ENCODE results near the gene CUX1.
A peak's percentile ranks its signal among the peaks of the same experiment; 100 is the strongest.

Gene CUX1

DNA sequence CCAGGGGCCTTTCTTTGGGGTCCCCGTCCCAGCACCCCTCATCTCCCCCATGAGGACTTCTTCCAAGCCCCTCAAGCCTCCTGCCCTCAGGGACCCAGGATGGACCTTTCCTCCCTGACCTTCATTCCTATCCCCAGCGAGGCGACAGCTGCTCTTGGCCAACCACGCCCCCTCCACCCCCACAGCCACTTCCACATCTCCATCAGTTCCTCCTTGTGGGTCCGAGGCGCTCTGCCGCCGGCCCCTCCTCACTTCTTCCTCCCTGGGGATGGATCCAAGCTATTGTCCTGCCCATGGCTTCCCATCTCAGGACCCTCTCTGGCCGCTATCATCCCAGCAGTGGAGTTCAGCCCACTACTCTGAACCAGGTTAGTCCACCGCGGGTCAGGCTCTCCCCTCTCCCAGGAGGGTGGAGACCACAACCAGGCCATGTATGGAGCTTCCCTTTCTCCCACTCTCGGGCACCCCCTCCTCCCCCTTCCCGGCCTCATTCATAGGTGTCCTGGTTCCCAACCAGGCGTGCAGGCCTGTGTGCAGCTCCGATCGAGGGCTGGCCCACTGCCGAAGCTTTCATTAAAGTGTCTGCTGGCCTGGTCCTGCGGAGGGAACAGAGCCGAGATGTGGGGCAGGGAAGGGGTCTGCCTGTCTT is 467.6 kb downstream of the CUX1 start:
- Histone ChIP-seq H3K4me1 (ENCODE audit: insufficient read depth, low read length) (peaks cover 32% of the 10 kb centered on the region), H3K9ac (ENCODE audit: low read depth, low read length) (no peak overlapping the region), H3K4me2 (ENCODE audit: insufficient read depth, low read length) (no peak overlapping the region), H3K36me3 (ENCODE audit: insufficient read depth, low read length) (no peaks in the 10 kb centered on the region), H3K9me3 (ENCODE audit: insufficient read depth, low read length, severe bottlenecking) (no peaks in the 10 kb centered on the region), H3K79me2 (ENCODE audit: insufficient read depth, low read length) (no peaks in the 10 kb centered on the region), H2AFZ (ENCODE audit: low read depth, low read length) (no peak overlapping the region), H3K4me3 (ENCODE audit: low read depth in 1 of 2, low read length in 2 of 2) (no peak overlapping the region), H3K27me3 (ENCODE audit: insufficient read depth, low read length, poor library complexity) (peaks cover 28% of the 10 kb centered on the region), H3K27ac (ENCODE audit: low read length) (no peak overlapping the region), H4K20me1 (ENCODE audit: insufficient read depth, low read length) (peaks cover 21% of the 10 kb centered on the region)
- TF ChIP-seq CTCF (IDR thresholded peaks at IDR 0.05; ENCODE audit: borderline replicate concordance, extremely low read depth, low read length, poor library complexity, severe bottlenecking) = no peak
- no peak for TF ChIP-seq EZH2 (IDR thresholded peaks at IDR 0.05; ENCODE audit: borderline replicate concordance, low read depth, low read length, severe bottlenecking)
- DNase-seq (no peak), ATAC-seq (ENCODE audit: insufficient read depth, low read depth) (no peak)

DNA sequence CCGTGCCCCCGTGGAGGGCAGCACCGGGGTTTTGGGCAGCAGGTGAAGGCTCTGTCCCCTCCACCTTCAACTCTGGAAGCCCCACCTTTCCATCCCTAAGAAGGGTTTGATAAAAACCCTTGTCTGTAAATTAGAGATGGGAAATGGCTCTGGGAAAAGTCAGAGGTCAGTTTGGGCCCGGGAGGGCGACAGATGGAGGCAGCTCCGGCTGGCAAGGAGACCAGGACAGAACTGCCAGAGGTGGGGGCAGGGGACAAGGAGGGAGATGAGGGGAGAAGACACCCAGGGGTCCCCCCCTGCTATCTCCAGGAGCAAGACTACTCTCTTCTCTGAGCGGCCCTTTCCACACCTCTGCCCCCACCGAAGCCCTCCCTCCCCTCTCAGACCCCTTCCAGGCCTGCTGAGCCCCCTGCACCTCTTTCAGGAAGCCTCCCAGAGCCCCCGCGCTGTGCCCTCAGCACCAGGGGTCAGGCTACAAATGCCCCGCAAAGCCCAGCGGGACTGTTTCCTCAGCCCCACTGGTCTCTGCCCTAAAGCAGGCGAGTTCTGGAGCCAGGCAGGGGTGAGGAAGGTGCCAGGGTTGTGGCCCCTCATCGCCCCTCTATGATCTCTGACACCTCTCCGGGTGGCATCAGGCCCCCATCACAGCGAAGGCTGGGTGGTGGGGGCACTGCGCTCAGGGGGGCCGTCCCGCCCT is 468.3 kb downstream of the CUX1 start:
- peaks cover 32% of the 10 kb centered on the region for H3K4me1 ChIP-seq (ENCODE audit: insufficient read depth, low read length)
- no peak overlapping the region for H3K27ac ChIP-seq (ENCODE audit: low read length)
- no peak for TF ChIP-seq CTCF (IDR thresholded peaks at IDR 0.05; ENCODE audit: borderline replicate concordance, extremely low read depth, low read length, poor library complexity, severe bottlenecking)
- no peak for TF ChIP-seq EZH2 (IDR thresholded peaks at IDR 0.05; ENCODE audit: borderline replicate concordance, low read depth, low read length, severe bottlenecking)
- ATAC-seq (ENCODE audit: insufficient read depth, low read depth) (peak; percentile 17; the same call in 2 of the 3 replicates), DNase-seq (no peak)
- H3K4me3 ChIP-seq (ENCODE audit: low read depth in 1 of 2, low read length in 2 of 2) = peak overlapping the region in 1 of 2 experiments; percentile 79; a peak in 2 of 4 replicates
- no peaks in the 10 kb centered on the region for H3K9me3 ChIP-seq (ENCODE audit: insufficient read depth, low read length, severe bottlenecking)
- H3K36me3 ChIP-seq (ENCODE audit: insufficient read depth, low read length) = no peaks in the 10 kb centered on the region
- peaks cover 24% of the 10 kb centered on the region for H4K20me1 ChIP-seq (ENCODE audit: insufficient read depth, low read length)
- no peak overlapping the region for H2AFZ ChIP-seq (ENCODE audit: low read depth, low read length)
- peak overlapping the region; percentile 99 for H3K4me2 ChIP-seq (ENCODE audit: insufficient read depth, low read length)
- no peaks in the 10 kb centered on the region for H3K79me2 ChIP-seq (ENCODE audit: insufficient read depth, low read length)
- peaks cover 28% of the 10 kb centered on the region for H3K27me3 ChIP-seq (ENCODE audit: insufficient read depth, low read length, poor library complexity)
- no peak overlapping the region; the same call in 1 of the 2 replicates for H3K9ac ChIP-seq (ENCODE audit: low read depth, low read length)

DNA sequence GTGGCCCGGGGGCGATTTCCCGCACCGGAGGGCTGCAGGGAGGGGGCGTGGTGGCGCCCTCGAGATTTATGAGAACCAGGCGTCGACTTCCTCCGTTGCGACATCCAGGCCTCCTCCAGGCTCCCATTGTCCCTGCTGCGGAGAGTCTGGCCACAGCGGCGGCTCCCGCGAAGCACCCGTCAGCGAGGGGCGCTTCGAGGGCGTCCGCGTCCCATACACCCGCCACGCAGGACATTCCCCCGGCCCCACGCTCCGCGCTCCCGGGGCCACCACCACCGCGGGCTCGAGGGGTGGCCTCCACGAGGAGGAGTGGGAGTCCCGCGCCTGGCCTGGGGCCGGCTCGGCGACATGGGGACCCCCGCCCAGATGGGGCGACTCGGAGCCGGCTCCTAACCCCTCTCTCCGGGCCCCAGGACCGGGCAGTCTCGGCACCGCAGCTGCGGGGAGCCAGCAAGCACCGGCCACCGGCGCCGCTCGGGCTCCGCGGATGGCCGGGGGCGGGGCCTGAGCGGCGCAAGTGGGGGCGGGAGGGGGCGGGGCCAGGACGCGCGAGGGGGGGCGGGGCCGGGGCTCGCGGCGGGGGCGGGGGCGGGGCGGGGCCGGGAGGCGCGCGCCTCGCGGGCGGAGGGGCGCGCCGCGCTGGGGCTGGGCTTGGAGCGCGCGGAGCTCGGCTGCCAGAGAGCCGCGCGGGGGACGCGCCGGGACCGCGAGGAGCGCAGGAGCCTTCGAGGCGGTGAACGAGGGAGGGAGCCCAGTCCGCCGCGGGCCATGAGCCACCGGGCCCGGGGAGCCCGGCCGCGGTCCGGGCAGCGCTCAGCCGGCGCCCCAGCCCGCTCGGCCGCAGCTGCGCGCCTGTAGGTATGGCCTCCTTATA is 469.0 kb downstream of the CUX1 start, which contains the start of gene SH2B2:
Gene SH2B2, plus strand, starts transcription at position 632 of the 874 bp plus-strand sequence. CDS start 13,683 bp downstream, outside the sequence.
- Histone ChIP-seq H3K27me3 (ENCODE audit: insufficient read depth, low read length, poor library complexity) (peaks cover 28% of the 10 kb centered on the region), H2AFZ (ENCODE audit: low read depth, low read length) (peak within 1 kb of the TSS; percentile 85), H3K79me2 (ENCODE audit: insufficient read depth, low read length) (no peaks in the 10 kb centered on the region), H3K4me2 (ENCODE audit: insufficient read depth, low read length) (peak within 1 kb of the TSS; percentile 99), H3K4me1 (ENCODE audit: insufficient read depth, low read length) (peaks cover 32% of the 10 kb centered on the region), H4K20me1 (ENCODE audit: insufficient read depth, low read length) (peaks cover 27% of the 10 kb centered on the region), H3K27ac (ENCODE audit: low read length) (peak within 1 kb of the TSS; percentile 27; the same call in 1 of the 2 replicates), H3K9me3 (ENCODE audit: insufficient read depth, low read length, severe bottlenecking) (no peaks in the 10 kb centered on the region), H3K9ac (ENCODE audit: low read depth, low read length) (peak within 1 kb of the TSS; percentile 73), H3K36me3 (ENCODE audit: insufficient read depth, low read length) (no peaks in the 10 kb centered on the region), H3K4me3 (ENCODE audit: low read depth in 1 of 2, low read length in 2 of 2) (peak within 1 kb of the TSS; percentile 56 to 79)
- peak; percentile 52 for DNase-seq
- peak; percentile 67 for ATAC-seq (ENCODE audit: insufficient read depth, low read depth)
- TF ChIP-seq EZH2 (IDR thresholded peaks at IDR 0.05; ENCODE audit: borderline replicate concordance, low read depth, low read length, severe bottlenecking) (peak; percentile 79), CTCF (IDR thresholded peaks at IDR 0.05; ENCODE audit: borderline replicate concordance, extremely low read depth, low read length, poor library complexity, severe bottlenecking) (no peak)
